ENCODE data around the gene PLPP4. TPM values are rescaled to one million over a fixed set of nuclear protein-coding genes. Genes with fewer than 3 reads are reported as not detected.

The PLPP4 gene
- total RNA-seq, 4 donors from 2014 or later = 0.54 to 2.7 TPM; not detected in 2

GRCh38 chr10:120610791-120611190 is 153.8 kb downstream of the PLPP4 start:
- TF ChIP-seq, protein P1, sequence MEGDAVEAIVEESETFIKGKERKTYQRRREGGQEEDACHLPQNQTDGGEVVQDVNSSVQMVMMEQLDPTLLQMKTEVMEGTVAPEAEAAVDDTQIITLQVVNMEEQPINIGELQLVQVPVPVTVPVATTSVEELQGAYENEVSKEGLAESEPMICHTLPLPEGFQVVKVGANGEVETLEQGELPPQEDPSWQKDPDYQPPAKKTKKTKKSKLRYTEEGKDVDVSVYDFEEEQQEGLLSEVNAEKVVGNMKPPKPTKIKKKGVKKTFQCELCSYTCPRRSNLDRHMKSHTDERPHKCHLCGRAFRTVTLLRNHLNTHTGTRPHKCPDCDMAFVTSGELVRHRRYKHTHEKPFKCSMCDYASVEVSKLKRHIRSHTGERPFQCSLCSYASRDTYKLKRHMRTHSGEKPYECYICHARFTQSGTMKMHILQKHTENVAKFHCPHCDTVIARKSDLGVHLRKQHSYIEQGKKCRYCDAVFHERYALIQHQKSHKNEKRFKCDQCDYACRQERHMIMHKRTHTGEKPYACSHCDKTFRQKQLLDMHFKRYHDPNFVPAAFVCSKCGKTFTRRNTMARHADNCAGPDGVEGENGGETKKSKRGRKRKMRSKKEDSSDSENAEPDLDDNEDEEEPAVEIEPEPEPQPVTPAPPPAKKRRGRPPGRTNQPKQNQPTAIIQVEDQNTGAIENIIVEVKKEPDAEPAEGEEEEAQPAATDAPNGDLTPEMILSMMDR (IDR thresholded peaks at IDR 0.05) = no peak
- TF ChIP-seq POLR2A (IDR thresholded peaks at IDR 0.05) = no peak

DNA sequence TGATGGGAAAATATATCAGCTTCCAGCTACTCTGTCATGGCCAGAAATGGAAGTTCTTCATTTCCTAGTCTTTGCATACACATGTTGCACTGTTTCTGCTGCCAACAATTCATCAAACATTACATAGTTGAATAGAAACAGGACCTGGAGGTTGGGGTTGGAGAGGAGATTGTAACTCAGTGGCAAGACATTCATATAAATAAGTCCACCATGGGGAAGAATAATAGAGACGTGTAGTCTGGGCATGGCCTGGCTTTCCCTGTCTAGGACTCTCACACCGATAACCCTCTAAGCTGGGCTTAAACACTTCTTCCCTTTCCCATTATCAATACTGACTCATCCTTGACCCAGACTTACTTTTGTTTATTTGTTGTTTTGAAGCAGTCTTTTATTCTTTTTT is 155.7 kb downstream of the PLPP4 start:
- WGBS, 2 donors = 83 to 85% methylated on average over 2 of the region's 2 CpGs
- no peaks in the 10 kb centered on the region for H3K9me3 ChIP-seq
- no peak for DNase-seq
- H3K36me3 ChIP-seq = no peaks in the 10 kb centered on the region
- H3K27ac ChIP-seq = no peak overlapping the region
- no peak overlapping the region for H3K4me3 ChIP-seq (replicated peaks in 1 of 3)
- H3K27me3 ChIP-seq = no peaks in the 10 kb centered on the region
- intact Hi-C loops (cut with DNase I) = no loop called here
- TF ChIP-seq, protein P1 (IDR thresholded peaks at IDR 0.05) = no peak
- TF ChIP-seq POLR2A (IDR thresholded peaks at IDR 0.05) = no peak
- H3K4me1 ChIP-seq = no peaks in the 10 kb centered on the region

More at GRCh38 chr10:120610791-120611190, 153.8 kb downstream of the PLPP4 start:
- H3K4me3 ChIP-seq (replicated peaks in 1 of 3) = no peak overlapping the region
- intact Hi-C loops (cut with DNase I) = no loop called here
- no peaks in the 10 kb centered on the region for H3K36me3 ChIP-seq
- no peaks in the 10 kb centered on the region for H3K9me3 ChIP-seq
- H3K27me3 ChIP-seq = no peaks in the 10 kb centered on the region
- H3K27ac ChIP-seq = no peak overlapping the region
- DNase-seq = no peak
- H3K4me1 ChIP-seq = no peaks in the 10 kb centered on the region

GRCh38 chr10:120613180-120613579 is 156.2 kb downstream of the PLPP4 start:
- TF ChIP-seq, protein P1 (IDR thresholded peaks at IDR 0.05) = no peak
- TF ChIP-seq POLR2A (IDR thresholded peaks at IDR 0.05) = no peak
- WGBS, 2 donors = 85 to 86% methylated on average over 3 of the region's 3 CpGs
- no peak overlapping the region for H3K4me3 ChIP-seq (replicated peaks in 1 of 3)

DNA sequence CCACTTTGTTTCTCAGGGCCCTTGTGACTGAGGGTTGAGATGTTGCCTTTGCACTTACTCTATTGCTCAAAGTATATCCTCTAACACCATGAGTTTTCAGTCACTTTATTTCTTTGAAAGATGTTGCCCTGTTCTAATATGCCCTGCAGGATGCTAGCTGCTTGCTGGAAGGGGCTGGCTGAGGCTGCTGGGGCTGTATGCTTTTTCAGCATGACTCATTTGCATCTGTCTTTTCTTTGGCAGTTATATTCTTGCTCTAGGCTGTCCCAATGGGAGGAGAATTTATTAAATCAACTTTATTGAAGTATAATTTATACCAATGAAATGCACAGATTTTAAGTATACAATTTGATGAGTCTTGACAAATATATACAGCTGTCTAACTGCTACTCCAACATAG is 157.7 kb downstream of the PLPP4 start:
- DNase-seq = no peak
- TF ChIP-seq POLR2A (IDR thresholded peaks at IDR 0.05) = no peak
- TF ChIP-seq, protein P1 (IDR thresholded peaks at IDR 0.05) = no peak
- intact Hi-C loops (cut with DNase I) = no loop called here
- Histone ChIP-seq H3K27me3 (no peaks in the 10 kb centered on the region), H3K9me3 (no peaks in the 10 kb centered on the region), H3K4me3 (replicated peaks in 1 of 3) (no peak overlapping the region), H3K4me1 (no peaks in the 10 kb centered on the region), H3K27ac (no peak overlapping the region), H3K36me3 (no peaks in the 10 kb centered on the region)

More at GRCh38 chr10:120613180-120613579, 156.2 kb downstream of the PLPP4 start:
- no peak overlapping the region for H3K27ac ChIP-seq
- H3K9me3 ChIP-seq = no peaks in the 10 kb centered on the region
- intact Hi-C loops (cut with DNase I) = no loop called here
- H3K4me1 ChIP-seq = no peaks in the 10 kb centered on the region
- no peaks in the 10 kb centered on the region for H3K27me3 ChIP-seq
- H3K36me3 ChIP-seq = no peaks in the 10 kb centered on the region
- no peak for DNase-seq

GRCh38 chr10:120616311-120616911 is 159.4 kb downstream of the PLPP4 start:
- Histone ChIP-seq H3K4me3 (replicated peaks in 1 of 3) (no peak overlapping the region), H3K36me3 (no peaks in the 10 kb centered on the region), H3K9me3 (no peaks in the 10 kb centered on the region), H3K27ac (no peak overlapping the region), H3K4me1 (no peaks in the 10 kb centered on the region), H3K27me3 (no peaks in the 10 kb centered on the region)
- TF ChIP-seq, protein P1 (IDR thresholded peaks at IDR 0.05) = no peak
- TF ChIP-seq POLR2A (IDR thresholded peaks at IDR 0.05) = no peak
- intact Hi-C loops (cut with DNase I) = no loop called here
- DNase-seq = no peak
- 57 to 58% methylated on average over 3 of the region's 3 CpGs for WGBS, 2 donors
